GM13977 (cell line): ENCODE results near the gene KRTAP4-6.
"Not testable (repeated sequence)": the region's sequence is repeated elsewhere in the genome, so short reads cannot be mapped to it uniquely, and the experiment has no call there.

Experiments
- DNase-seq: peaks from one replicate; pipeline ENCODE4 v3.0.0; 2012; ENCODE audit warnings: low spot score
- CTCF ChIP-seq: IDR thresholded peaks from 2 replicates; pipeline ENCODE4 v1.5.1; 2012; ENCODE audit warnings: mild to moderate bottlenecking, control low read depth; ENCODE audit not compliant: insufficient read depth; ENCODE audit errors: extremely low read depth, missing control alignments
- in situ Hi-C: fragments of 300-500 bp; cut with MboI; formaldehyde crosslinking; loops from one replicate; pipeline ENCODE4 v1.12.0; 2022; ENCODE audit warnings: low sequenced_read_pairs, low pct_unique_long_range_greater_than_20kb, mixed read lengths, inconsistent platforms; ENCODE audit not compliant: unreplicated experiment

The KRTAP4-6 gene

DNA sequence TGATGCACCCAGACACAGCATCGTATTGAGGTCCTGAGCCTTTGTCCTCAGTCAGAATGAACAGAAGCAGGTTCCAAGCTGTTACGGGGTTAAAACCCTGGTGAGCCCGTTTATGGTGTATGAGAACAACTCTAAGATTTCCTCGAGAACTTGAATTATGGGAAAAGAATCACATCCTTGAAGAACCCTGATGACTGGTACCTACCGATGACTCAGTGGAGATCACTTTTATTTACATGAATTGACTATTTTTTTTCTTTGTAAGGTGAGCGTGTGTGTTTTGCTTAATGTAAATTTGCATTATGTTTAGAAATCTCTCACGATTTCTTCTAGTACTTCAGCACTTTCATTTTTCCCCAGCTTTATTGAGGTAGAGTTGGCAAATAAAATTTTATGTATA is 23.5 kb upstream of the KRTAP4-6 start:
- no peak for TF ChIP-seq CTCF
- no peak for DNase-seq
- in situ Hi-C loops, result no loop called here

GRCh38 chr17:41160648-41161047 is 20.3 kb upstream of the KRTAP4-6 start, which contains the start of gene KRTAP4-4:
Gene KRTAP4-4, minus strand, starts transcription at chr17:41160748. Its CDS starts 57 bp downstream, at chr17:41160691.
- TF ChIP-seq CTCF, result no peak
- no peak for DNase-seq
- in situ Hi-C loops, result no loop called here

GRCh38 chr17:41160190-41160589 is 19.8 kb upstream of the KRTAP4-6 start:
- in situ Hi-C loops, DNase-seq: not testable (repeated sequence)

GRCh38 chr17:41153856-41154255 is 13.5 kb upstream of the KRTAP4-6 start:
- in situ Hi-C loops, result no loop called here
- no peak for TF ChIP-seq CTCF
- DNase-seq, result no peak

- in situ Hi-C loops, result no loop called here
- no peak for TF ChIP-seq CTCF
- no peak for DNase-seq
These were observed 11.2 kb upstream of the KRTAP4-6 start for GRCh38 chr17:41151525-41151924.

DNA sequence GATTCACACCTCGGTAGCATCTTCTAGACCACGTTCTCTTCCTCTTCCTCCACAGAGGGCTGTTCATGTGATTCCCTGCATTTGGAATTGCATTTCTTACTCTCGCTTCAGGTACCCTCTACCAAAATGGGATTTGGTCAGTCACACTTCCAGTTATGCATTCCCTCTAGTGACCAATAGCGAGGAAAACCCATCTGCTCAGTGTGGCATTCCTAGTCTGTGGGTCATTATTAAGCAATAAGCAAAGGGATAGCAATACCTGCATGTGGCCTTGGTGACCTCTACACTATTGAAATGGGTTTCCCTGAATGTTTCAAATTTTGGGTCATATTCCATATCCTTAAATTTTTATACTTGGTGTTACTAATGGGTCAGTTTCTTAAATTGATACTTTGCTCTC is 9.7 kb upstream of the KRTAP4-6 start:
- TF ChIP-seq CTCF, result no peak
- DNase-seq, result no peak
- in situ Hi-C loops, result no loop called here

- TF ChIP-seq CTCF, result no peak
- in situ Hi-C loops, result no loop called here
- DNase-seq, result no peak
These were observed 9.3 kb upstream of the KRTAP4-6 start, which contains the start of gene KRTAP4-5 for GRCh38 chr17:41149652-41149985. Gene KRTAP4-5, minus strand, starts transcription at chr17:41149825. Its CDS starts 58 bp downstream, at chr17:41149767.

DNA sequence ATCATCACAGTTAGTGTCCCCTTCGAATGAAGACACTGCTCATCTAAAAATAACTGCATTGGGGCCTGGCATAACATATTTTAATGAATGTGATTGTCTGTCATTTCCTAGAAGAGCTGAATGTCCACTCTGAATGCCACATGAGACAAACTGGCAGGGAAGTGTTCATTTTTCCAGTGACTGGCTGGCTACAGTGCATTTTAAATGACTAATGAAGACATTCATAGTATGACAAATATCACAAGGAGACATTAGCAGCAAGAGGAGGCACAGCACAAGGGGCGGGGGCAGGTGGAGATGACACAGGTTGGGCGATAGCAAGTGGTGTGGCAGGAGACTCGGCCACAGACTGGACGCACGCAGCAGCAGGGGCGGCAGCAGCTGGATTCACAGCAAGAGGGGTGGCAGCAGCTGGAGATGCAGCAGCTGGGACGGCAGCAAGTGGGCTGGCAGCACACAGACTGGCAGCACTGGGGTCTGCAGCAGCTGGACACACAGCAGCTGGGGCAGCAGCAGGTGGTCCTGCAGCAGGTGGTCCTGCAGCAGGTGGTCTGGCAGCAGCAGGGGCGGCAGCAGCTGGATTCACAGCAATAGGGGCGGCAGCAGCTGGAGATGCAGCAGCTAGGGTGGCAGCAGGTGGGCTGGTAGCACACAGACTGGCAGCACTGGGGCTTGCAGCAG is 8.8 kb upstream of the KRTAP4-6 start:
- DNase-seq, in situ Hi-C loops: not testable (repeated sequence)
